ENCODE data around the gene MARF1. TPM values are rescaled to one million over a fixed set of nuclear protein-coding genes. Genes with fewer than 3 reads are reported as not detected.

Gene MARF1
- total and polyA plus RNA-seq, 9 of the 15 experiments (the other 6 are each of a cell fraction or from before 2014, with no cell fraction given), result 4.7 to 33.2 (median 11.7) TPM

DNA sequence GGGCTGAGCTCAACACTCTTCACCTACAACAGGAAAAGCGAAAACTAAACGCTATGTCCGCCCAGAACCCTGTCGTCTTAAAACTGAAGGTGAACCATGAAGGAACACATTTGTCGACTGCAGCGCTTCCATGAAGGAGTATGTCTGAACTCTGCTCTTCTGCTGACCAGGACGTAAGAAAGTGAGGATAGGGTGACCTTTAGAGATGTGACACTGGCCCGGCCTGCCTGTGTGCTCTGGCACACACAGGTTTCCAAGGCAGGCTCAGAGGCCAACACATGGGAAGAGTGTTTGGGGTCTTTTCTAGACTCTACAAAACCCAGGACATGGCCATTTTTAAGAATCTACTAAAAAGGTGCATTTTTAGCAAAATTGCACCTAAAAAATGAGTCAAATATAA, 21.1 kb downstream of the MARF1 start (continued):
- TF ChIP-seq, protein P1, sequence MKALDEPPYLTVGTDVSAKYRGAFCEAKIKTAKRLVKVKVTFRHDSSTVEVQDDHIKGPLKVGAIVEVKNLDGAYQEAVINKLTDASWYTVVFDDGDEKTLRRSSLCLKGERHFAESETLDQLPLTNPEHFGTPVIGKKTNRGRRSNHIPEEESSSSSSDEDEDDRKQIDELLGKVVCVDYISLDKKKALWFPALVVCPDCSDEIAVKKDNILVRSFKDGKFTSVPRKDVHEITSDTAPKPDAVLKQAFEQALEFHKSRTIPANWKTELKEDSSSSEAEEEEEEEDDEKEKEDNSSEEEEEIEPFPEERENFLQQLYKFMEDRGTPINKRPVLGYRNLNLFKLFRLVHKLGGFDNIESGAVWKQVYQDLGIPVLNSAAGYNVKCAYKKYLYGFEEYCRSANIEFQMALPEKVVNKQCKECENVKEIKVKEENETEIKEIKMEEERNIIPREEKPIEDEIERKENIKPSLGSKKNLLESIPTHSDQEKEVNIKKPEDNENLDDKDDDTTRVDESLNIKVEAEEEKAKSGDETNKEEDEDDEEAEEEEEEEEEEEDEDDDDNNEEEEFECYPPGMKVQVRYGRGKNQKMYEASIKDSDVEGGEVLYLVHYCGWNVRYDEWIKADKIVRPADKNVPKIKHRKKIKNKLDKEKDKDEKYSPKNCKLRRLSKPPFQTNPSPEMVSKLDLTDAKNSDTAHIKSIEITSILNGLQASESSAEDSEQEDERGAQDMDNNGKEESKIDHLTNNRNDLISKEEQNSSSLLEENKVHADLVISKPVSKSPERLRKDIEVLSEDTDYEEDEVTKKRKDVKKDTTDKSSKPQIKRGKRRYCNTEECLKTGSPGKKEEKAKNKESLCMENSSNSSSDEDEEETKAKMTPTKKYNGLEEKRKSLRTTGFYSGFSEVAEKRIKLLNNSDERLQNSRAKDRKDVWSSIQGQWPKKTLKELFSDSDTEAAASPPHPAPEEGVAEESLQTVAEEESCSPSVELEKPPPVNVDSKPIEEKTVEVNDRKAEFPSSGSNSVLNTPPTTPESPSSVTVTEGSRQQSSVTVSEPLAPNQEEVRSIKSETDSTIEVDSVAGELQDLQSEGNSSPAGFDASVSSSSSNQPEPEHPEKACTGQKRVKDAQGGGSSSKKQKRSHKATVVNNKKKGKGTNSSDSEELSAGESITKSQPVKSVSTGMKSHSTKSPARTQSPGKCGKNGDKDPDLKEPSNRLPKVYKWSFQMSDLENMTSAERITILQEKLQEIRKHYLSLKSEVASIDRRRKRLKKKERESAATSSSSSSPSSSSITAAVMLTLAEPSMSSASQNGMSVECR (CRISPR knock-in tag; IDR thresholded peaks at IDR 0.05), result no peak
- TF ChIP-seq FOXK2 (conservative IDR thresholded peaks at IDR 0.05 in 1 of 2, IDR thresholded peaks at IDR 0.05 in 1 of 2; ENCODE audit: low read depth in 2 of 2), result no peak
- TF ChIP-seq ZNF347 (CRISPR knock-in tag; IDR thresholded peaks at IDR 0.05; ENCODE audit: low read depth), result no peak

DNA sequence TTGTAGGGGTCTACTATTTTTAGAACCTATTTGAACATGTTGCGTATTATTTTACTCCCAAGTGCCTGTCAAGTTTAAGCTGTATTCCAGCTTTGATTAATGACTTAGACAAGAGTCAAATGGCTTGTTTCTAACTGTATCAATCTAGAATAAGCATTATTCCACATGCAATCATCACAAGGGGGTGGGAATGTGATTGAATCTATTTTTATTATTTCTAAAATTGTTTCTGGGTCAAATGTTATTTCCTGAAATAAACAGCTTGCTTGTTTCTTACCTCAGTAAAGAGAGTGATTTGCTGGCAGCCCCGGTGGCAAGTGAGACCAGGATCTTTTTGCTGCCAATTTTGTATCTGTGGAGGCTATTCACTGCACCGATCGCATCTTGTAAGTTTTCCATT, 21.5 kb downstream of the MARF1 start:
- ChIA-PET CTCF (ENCODE audit: low intra/inter-chr PET ratio) (interaction anchor here (0.6 kb wide), 1 partner anchor 21 kb away, joined by 3 read pairs; no protein-coding TSS in a partner anchor), POLR2A (interaction anchor here (1.1 to 2.1 kb wide), 3 partner anchors 8 to 17 kb away, joined by 3 to 5 read pairs (median 3); no protein-coding TSS in a partner anchor)
- Histone ChIP-seq H4K20me1 (replicated peaks; ENCODE audit: control insufficient read depth, insufficient read depth, low read length) (no peaks in the 10 kb centered on the region), H3K4me1 (replicated peaks in 1 of 2; ENCODE audit: control insufficient read depth in 2 of 2, insufficient read depth in 2 of 2, low read length in 2 of 2) (no peaks in the 10 kb centered on the region), H3K4me3 (no peak overlapping the region), H3K9me3 (replicated peaks; ENCODE audit: control insufficient read depth, insufficient read depth, low read depth, low read length) (no peaks in the 10 kb centered on the region), H3K79me2 (ENCODE audit: control insufficient read depth, insufficient read depth, low read length) (no peaks in the 10 kb centered on the region), H3K9me1 (ENCODE audit: control insufficient read depth, insufficient read depth, low read length) (no peaks in the 10 kb centered on the region), H3K27me3 (ENCODE audit: control insufficient read depth in 2 of 2, insufficient read depth in 2 of 2, low read length in 2 of 2) (no peaks in the 10 kb centered on the region), H2AFZ (ENCODE audit: low read depth, low read length) (no peak overlapping the region), H3K9ac (ENCODE audit: insufficient read depth in 1 of 2, low read depth in 2 of 2, low read length in 2 of 2) (no peak overlapping the region), H3K27ac (ENCODE audit: extremely low read depth, low read depth, low read length) (no peak overlapping the region), H3K36me3 (ENCODE audit: control insufficient read depth, insufficient read depth, low read length) (peaks cover 86% of the 10 kb centered on the region), H3K4me2 (ENCODE audit: insufficient read depth, low read length) (no peak overlapping the region)
- WGBS (ENCODE audit: insufficient coverage, low coverage, missing lambda C conversion rate), result 96% methylated on average over 4 of the region's 4 CpGs
- in situ Hi-C loops (cut with MboI) (no loop called here), intact Hi-C loops (cut with micrococcal nuclease) (no loop called here)
- DNase-seq (ENCODE audit: extremely low read depth in 1 of 4, low spot score in 3 of 4), result no peak
- BruUV-seq (replicated peaks), result no TSS peak
- no peak for FAIRE-seq
- ATAC-seq, result no peak
- TF ChIP-seq EZH2 (IDR thresholded peaks at IDR 0.05; ENCODE audit: borderline replicate concordance, low read depth, low read length) (no peak), TFAM (CRISPR knock-in tag; conservative IDR thresholded peaks at IDR 0.05) (no peak), ZNF316 (IDR thresholded peaks at IDR 0.05) (no peak), PHF20 (IDR thresholded peaks at IDR 0.05; ENCODE audit: partially characterized antibody) (no peak), CREBBP (IDR thresholded peaks at IDR 0.05; ENCODE audit: low read depth, low read length) (no peak), SRF (CRISPR knock-in tag; IDR thresholded peaks at IDR 0.05) (no peak), ZNF707 (CRISPR knock-in tag; conservative IDR thresholded peaks at IDR 0.05) (no peak), ETV6 (IDR thresholded peaks at IDR 0.05; ENCODE audit: borderline replicate concordance in 1 of 2, low read depth in 2 of 2, low read length in 1 of 2) (no peak), ETV6 (CRISPR knock-in tag; IDR thresholded peaks at IDR 0.05; ENCODE audit: borderline replicate concordance) (no peak)
- TF ChIP-seq, protein P2, sequence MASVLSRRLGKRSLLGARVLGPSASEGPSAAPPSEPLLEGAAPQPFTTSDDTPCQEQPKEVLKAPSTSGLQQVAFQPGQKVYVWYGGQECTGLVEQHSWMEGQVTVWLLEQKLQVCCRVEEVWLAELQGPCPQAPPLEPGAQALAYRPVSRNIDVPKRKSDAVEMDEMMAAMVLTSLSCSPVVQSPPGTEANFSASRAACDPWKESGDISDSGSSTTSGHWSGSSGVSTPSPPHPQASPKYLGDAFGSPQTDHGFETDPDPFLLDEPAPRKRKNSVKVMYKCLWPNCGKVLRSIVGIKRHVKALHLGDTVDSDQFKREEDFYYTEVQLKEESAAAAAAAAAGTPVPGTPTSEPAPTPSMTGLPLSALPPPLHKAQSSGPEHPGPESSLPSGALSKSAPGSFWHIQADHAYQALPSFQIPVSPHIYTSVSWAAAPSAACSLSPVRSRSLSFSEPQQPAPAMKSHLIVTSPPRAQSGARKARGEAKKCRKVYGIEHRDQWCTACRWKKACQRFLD (CRISPR knock-in tag; IDR thresholded peaks at IDR 0.05), result no peak
- TF ChIP-seq, protein P3, sequence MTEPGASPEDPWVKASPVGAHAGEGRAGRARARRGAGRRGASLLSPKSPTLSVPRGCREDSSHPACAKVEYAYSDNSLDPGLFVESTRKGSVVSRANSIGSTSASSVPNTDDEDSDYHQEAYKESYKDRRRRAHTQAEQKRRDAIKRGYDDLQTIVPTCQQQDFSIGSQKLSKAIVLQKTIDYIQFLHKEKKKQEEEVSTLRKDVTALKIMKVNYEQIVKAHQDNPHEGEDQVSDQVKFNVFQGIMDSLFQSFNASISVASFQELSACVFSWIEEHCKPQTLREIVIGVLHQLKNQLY (CRISPR knock-in tag; conservative IDR thresholded peaks at IDR 0.05), result no peak
